HUES6 (cell line): Measurements from ENCODE around the gene ZNF385A.

ENCODE experiments used
- H3K27ac ChIP-seq: 2 replicates; pipeline ENCODE4 v1.7.0; 2013; ENCODE audit warnings: low read depth, mild to moderate bottlenecking, low read length, inconsistent platforms
- H3K27me3 ChIP-seq: 2 replicates; pipeline ENCODE4 v1.6.1; 2013; ENCODE audit warnings: low read length; ENCODE audit not compliant: control insufficient read depth, insufficient read depth
- H3K36me3 ChIP-seq: 2 replicates; pipeline ENCODE4 v1.6.1; 2013; ENCODE audit warnings: low read length; ENCODE audit not compliant: control insufficient read depth, insufficient read depth
- H3K4me1 ChIP-seq: 2 replicates; pipeline ENCODE4 v1.6.1; 2013; ENCODE audit warnings: low read length; ENCODE audit not compliant: control insufficient read depth, insufficient read depth
- H3K4me3 ChIP-seq: 2 replicates; pipeline ENCODE4 v1.5.1; 2013; ENCODE audit warnings: low read depth, low read length
- H3K9ac ChIP-seq: one replicate; pipeline ENCODE4 v1.6.1; 2013; ENCODE audit warnings: mild to moderate bottlenecking, low read length
- H3K9me3 ChIP-seq: 2 replicates; pipeline ENCODE4 v1.6.1; 2013; ENCODE audit warnings: low read depth, low read length; ENCODE audit not compliant: control insufficient read depth, insufficient read depth

ZNF385A gene

GRCh38 chr12:54352022-54352531 is 32.5 kb downstream of the ZNF385A start:
- peak overlapping the region; percentile 62 for H3K4me3 ChIP-seq
- H3K4me1 ChIP-seq, result peaks cover 67% of the 10 kb centered on the region
- no peaks in the 10 kb centered on the region for H3K27me3 ChIP-seq
- H3K9ac ChIP-seq, result peak overlapping the region; percentile 62
- no peaks in the 10 kb centered on the region for H3K9me3 ChIP-seq
- peak overlapping the region; percentile 37; the same call in 1 of the 2 replicates for H3K27ac ChIP-seq
- peaks cover 29% of the 10 kb centered on the region for H3K36me3 ChIP-seq

DNA sequence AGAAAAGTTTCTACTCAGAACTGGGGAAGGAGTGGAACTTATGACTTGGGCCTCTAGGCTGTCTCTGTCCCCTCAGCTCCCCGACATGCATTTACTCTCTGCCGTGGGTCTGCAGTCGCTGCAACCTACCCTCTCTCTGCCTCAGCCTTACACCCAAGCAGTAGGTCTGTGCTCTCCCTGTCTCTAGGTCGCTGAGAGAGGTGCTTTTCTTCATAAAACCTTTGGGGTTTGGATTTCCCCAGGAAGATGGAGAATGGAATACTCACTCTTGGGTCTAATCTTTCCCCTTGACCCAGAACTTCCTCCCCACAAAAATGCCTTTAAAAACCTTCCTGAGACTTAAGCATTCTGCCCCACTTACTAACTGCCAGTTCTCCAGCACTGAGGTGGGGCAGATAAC is 33.2 kb downstream of the ZNF385A start:
- Histone ChIP-seq H3K4me3 (peak overlapping the region; percentile 62; the same call in 1 of the 2 replicates), H3K4me1 (peaks cover 60% of the 10 kb centered on the region), H3K27me3 (no peaks in the 10 kb centered on the region), H3K9me3 (no peaks in the 10 kb centered on the region), H3K9ac (peak overlapping the region; percentile 13), H3K36me3 (peaks cover 31% of the 10 kb centered on the region), H3K27ac (0 out of 2 replicates have a peak overlapping the region, but pooled peaks have one; percentile 6)

GRCh38 chr12:54350743-54351142 is 33.8 kb downstream of the ZNF385A start:
- Histone ChIP-seq H3K4me1 (peaks cover 54% of the 10 kb centered on the region), H3K27ac (no peak overlapping the region), H3K4me3 (no peak overlapping the region), H3K9ac (no peak overlapping the region), H3K36me3 (peaks cover 34% of the 10 kb centered on the region), H3K9me3 (no peaks in the 10 kb centered on the region), H3K27me3 (no peaks in the 10 kb centered on the region)

DNA sequence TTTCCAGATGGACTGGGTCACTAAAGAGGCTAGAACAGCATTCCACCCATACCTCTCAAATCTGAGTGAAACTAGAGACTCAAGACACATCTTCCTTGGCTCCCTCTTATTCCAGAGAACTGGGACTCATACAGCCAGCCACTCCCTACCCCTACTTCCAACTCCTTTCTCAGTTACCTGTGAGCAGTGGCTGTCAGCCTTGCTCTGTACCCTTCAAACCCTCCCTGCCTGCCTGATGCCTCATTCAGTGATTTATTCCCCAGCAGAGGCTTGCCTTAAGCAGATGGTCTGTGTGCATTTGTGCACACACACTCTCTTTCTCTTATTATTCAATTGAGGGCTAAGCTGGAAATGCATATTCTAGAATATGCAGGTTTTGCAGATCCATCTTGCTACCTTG is 34.9 kb downstream of the ZNF385A start:
- Histone ChIP-seq H3K4me3 (no peak overlapping the region), H3K36me3 (peaks cover 44% of the 10 kb centered on the region), H3K9ac (no peak overlapping the region), H3K4me1 (peaks cover 43% of the 10 kb centered on the region), H3K27me3 (no peaks in the 10 kb centered on the region), H3K9me3 (no peaks in the 10 kb centered on the region), H3K27ac (no peak overlapping the region)

DNA sequence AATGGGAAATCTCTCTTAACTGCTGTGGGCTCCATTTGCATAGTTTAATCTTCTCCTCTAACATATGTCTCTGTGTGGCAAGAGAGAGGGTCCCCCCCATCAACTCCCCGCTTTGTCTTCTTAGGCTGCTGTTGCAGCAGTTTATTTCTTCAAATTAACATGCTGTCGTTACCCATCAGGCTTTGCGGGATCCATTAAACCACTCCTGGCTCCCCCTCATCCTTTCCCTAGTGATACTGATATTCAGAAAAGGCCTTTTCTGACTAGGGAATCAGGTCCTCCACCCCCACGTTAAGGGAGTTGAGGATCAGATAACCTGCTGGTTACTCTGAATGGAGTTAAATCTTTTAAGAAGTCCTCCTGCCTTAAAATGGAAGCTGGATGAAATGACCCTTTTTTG is 35.5 kb downstream of the ZNF385A start:
- Histone ChIP-seq H3K4me1 (peaks cover 42% of the 10 kb centered on the region), H3K27ac (no peak overlapping the region), H3K36me3 (peaks cover 46% of the 10 kb centered on the region), H3K27me3 (no peaks in the 10 kb centered on the region), H3K9me3 (no peaks in the 10 kb centered on the region), H3K4me3 (no peak overlapping the region), H3K9ac (no peak overlapping the region)

DNA sequence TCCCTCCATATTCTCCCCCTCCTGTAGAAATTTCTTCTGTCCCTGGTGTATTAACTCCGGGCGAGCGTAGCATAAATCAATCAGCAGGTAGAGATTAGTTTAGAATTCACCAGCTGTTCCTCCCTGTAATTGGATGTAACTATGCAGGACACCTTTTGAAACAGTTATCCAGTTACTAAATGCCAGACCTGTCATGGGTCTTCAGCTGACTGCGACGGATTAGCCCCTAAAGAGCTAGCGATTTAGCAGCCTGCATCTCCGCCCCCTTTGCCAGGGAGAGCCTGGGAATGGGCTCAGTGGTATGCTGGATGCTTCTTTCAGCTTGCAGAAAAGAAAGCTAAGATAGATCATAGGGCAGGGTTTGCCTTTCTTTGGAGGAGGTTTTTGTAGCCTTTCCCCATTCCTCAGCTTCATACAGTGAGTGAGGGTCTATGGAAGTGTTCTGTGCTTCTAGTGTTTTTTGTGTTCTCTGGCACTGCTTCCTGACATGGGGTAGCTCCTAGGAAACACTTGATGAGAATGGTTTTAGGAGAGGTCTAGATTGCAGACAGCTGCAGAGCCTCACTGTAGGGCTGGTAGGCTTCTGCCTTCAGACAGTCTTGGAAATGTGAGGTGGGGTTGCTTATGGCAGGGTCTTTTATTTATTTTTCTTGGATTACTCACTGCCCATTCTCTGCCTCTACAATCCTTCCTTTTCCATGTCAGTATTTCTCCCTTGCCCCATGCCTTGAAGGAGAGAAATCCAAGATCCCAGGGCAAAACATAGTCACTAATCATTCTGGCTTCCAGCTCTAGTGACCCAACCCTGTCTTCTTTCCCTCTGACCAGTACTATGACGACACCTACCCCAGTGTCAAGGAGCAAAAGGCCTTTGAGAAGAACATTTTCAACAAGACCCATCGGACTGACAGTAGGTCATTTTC is 42.9 kb downstream of the ZNF385A start:
- Histone ChIP-seq H3K9me3 (no peaks in the 10 kb centered on the region), H3K9ac (no peak overlapping the region), H3K36me3 (peaks cover 52% of the 10 kb centered on the region), H3K27ac (no peak overlapping the region), H3K4me1 (peaks cover 14% of the 10 kb centered on the region), H3K4me3 (no peak overlapping the region), H3K27me3 (no peaks in the 10 kb centered on the region)

- H3K36me3 ChIP-seq, result peaks cover 50% of the 10 kb centered on the region
- peaks cover 14% of the 10 kb centered on the region for H3K4me1 ChIP-seq
Observed at GRCh38 chr12:54340846-54341245, 43.7 kb downstream of the ZNF385A start.

GRCh38 chr12:54338698-54339296 is 45.7 kb downstream of the ZNF385A start:
- Histone ChIP-seq H3K9ac (no peak overlapping the region), H3K4me1 (peaks cover 14% of the 10 kb centered on the region), H3K36me3 (peaks cover 35% of the 10 kb centered on the region), H3K27me3 (no peaks in the 10 kb centered on the region), H3K9me3 (no peaks in the 10 kb centered on the region), H3K27ac (0 out of 2 replicates have a peak overlapping the region, but pooled peaks have one; percentile 15), H3K4me3 (no peak overlapping the region)

More at GRCh38 chr12:54340846-54341245, 43.7 kb downstream of the ZNF385A start:
- Histone ChIP-seq H3K4me3 (no peak overlapping the region), H3K9me3 (no peaks in the 10 kb centered on the region), H3K27ac (no peak overlapping the region), H3K27me3 (no peaks in the 10 kb centered on the region), H3K9ac (no peak overlapping the region)

DNA sequence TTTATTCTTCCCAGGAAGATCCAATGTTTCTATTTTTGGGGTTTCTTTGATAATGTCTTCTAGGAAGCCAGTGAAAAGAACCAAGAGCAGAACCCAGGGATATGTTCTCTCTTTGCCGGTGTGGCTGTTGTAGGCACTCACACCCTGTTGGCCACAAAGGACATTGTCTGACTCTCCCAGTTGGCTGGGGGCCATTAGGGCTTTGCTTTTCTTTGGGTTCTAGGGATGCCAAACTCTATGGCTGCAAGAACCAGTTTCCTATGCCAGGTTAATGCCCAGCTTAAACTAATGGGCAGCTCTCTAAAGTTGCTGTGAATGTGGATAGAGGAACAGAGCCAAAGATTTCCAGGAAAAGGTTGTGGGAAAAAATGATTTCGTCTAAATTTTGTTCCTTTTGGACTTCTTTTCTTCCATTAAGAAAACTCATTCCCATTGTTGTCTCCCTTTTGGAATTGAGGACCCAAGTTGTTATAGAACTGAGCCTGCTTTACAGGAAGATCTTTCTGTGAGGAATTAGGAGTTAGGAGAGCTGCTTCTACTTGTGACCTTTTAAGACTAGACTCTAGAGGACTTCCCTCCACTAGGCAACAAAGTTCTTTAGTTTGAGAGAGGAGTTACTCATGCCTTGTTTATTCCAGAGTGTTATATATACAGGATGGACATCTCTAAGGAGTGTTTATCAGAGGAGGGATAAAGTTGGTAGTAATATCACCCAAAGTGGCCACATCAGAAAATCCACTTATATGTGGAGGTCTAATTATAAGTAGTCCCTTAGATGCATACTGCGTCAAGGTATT is 46.5 kb downstream of the ZNF385A start:
- Histone ChIP-seq H3K36me3 (peaks cover 30% of the 10 kb centered on the region), H3K27me3 (no peaks in the 10 kb centered on the region), H3K9ac (no peak overlapping the region), H3K27ac (no peak overlapping the region), H3K4me3 (no peak overlapping the region), H3K9me3 (no peaks in the 10 kb centered on the region), H3K4me1 (peaks cover 14% of the 10 kb centered on the region)

- no peaks in the 10 kb centered on the region for H3K9me3 ChIP-seq
- H3K27ac ChIP-seq, result no peak overlapping the region
- peaks cover 14% of the 10 kb centered on the region for H3K4me1 ChIP-seq
- no peak overlapping the region for H3K9ac ChIP-seq
- no peaks in the 10 kb centered on the region for H3K27me3 ChIP-seq
- H3K36me3 ChIP-seq, result peaks cover 23% of the 10 kb centered on the region
- no peak overlapping the region for H3K4me3 ChIP-seq
Observed at GRCh38 chr12:54337280-54337842, 47.2 kb downstream of the ZNF385A start.
